Endothelial cell of umbilical vein (primary cell): ENCODE results near the gene DISP3.

Experiments
- CTCF ChIP-seq, 2 donors: IDR thresholded peaks; 1 replicate in 1 of 2; 2 replicates in 1 of 2; pipeline ENCODE4 v1.5.1; 2011; ENCODE audit warnings: low read length in 2 of 2, mild to moderate bottlenecking in 2 of 2, moderate library complexity in 2 of 2, control low read depth in 1 of 2, inconsistent platforms in 1 of 2, low read depth in 1 of 2; ENCODE audit not compliant: insufficient read depth in 1 of 2; ENCODE audit errors: extremely low read depth in 1 of 2
- EZH2 ChIP-seq: IDR thresholded peaks from 2 replicates; pipeline ENCODE4 v1.6.1; 2012; ENCODE audit warnings: borderline replicate concordance, low read depth, mild to moderate bottlenecking, moderate library complexity, low read length, inconsistent platforms; ENCODE audit not compliant: severe bottlenecking
- FOS ChIP-seq: IDR thresholded peaks from 2 replicates; pipeline ENCODE4 v1.6.1; 2011; ENCODE audit warnings: mild to moderate bottlenecking, low read length, moderate library complexity, borderline replicate concordance; ENCODE audit not compliant: insufficient read depth
- GATA2 ChIP-seq: IDR thresholded peaks from 2 replicates; pipeline ENCODE4 v1.7.0; 2011; ENCODE audit warnings: low read depth, mild to moderate bottlenecking, moderate library complexity, mixed read lengths, low read length; ENCODE audit not compliant: insufficient read length, insufficient read depth
- JUN ChIP-seq: IDR thresholded peaks from 2 replicates; pipeline ENCODE4 v1.6.1; 2011; ENCODE audit warnings: borderline replicate concordance, low read depth; ENCODE audit not compliant: insufficient read length, insufficient read depth
- POLR2A ChIP-seq: IDR thresholded peaks from 2 replicates; pipeline ENCODE4 v1.6.1; 2012; ENCODE audit warnings: low read depth, mild to moderate bottlenecking, control low read depth, low read length
- POLR2AphosphoS5 ChIP-seq: IDR thresholded peaks from 2 replicates; pipeline ENCODE4 v1.6.1; 2012; ENCODE audit warnings: low read depth, mild to moderate bottlenecking, control low read depth, low read length, moderate library complexity; ENCODE audit not compliant: insufficient read depth
- TF ChIP-seq, protein P1 (sequence below): IDR thresholded peaks from 2 replicates; pipeline ENCODE4 v1.6.1; 2011; ENCODE audit not compliant: insufficient read depth, insufficient read length

GRCh38 chr1:11483581-11484320 is 4.8 kb downstream of the DISP3 start:
- TF ChIP-seq JUN: no peak
- TF ChIP-seq CTCF (IDR thresholded peaks at IDR 0.05; ENCODE audit: extremely low read depth in 1 of 2, insufficient read depth in 1 of 2, low read depth in 1 of 2, low read length in 2 of 2): no peak
- no peak for TF ChIP-seq POLR2AphosphoS5
- TF ChIP-seq POLR2A: no peak
- no peak for TF ChIP-seq GATA2
- TF ChIP-seq FOS: no peak
- no peak for TF ChIP-seq EZH2
- TF ChIP-seq, protein P1, sequence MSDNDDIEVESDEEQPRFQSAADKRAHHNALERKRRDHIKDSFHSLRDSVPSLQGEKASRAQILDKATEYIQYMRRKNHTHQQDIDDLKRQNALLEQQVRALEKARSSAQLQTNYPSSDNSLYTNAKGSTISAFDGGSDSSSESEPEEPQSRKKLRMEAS: no peak
